ENCODE data around the gene FAM170B.

FAM170B gene

DNA sequence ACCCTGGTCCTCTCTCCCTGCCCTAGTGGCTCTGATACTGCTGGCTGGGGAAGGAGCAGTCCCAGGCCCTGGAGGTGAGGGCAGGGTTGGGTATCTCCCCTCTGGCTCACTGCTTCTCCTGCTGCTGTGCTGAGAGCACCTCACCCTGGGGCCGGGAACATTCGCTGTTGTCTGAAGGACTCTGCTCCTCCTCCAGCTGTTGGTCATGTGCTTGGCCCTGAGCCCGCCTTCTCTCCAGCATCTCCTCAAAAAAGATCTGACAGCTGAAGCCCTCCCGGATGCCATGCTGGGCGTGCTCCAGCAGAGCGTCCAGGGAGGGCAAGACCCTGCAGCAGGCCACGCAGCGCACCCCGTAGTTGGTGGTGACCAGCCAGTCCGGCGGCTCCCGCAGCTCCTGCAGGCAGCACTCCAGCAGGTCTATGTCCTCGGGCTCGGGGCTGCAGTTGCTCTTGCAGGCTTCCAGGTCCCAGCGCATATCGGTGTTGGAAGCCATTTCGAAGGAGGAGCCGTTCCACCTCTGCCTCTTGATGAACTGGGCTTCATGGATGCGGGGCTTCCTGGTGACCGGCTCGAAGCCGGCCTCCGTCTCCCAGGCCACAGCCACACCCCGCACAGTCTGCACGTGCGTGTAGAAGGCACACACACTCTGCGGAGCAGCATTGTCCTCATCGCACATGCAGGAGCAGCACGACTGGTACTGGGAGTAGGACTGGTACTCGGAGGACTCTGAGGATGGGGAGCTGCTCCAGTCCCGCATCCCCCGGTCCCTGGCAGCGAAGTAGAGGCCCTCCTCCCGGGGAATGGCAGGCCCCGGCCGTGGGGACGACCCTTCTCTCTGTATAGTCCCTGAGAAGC lies 2.1 kb downstream of the FAM170B start:
- TF ChIP-seq ZFP30 (CRISPR knock-in tag; IDR thresholded peaks at IDR 0.05) (no peak), ZC3H10 (CRISPR knock-in tag; IDR thresholded peaks at IDR 0.05) (no peak), CSDC2 (CRISPR knock-in tag; IDR thresholded peaks at IDR 0.05) (no peak), GLIS3 (CRISPR knock-in tag; IDR thresholded peaks at IDR 0.05) (no peak), ZFP3 (CRISPR knock-in tag; IDR thresholded peaks at IDR 0.05) (no peak), ZNF565 (CRISPR knock-in tag; conservative IDR thresholded peaks at IDR 0.05; ENCODE audit: low read depth) (no peak), POU6F1 (CRISPR knock-in tag; IDR thresholded peaks at IDR 0.05; ENCODE audit: borderline replicate concordance, low read depth) (no peak), ESRRG (CRISPR knock-in tag; IDR thresholded peaks at IDR 0.05) (no peak), ZNF70 (CRISPR knock-in tag; IDR thresholded peaks at IDR 0.05) (no peak), SNAI2 (CRISPR knock-in tag; IDR thresholded peaks at IDR 0.05) (no peak), CREB5 (CRISPR knock-in tag; IDR thresholded peaks at IDR 0.05; ENCODE audit: low read depth) (no peak), RARB (CRISPR knock-in tag; IDR thresholded peaks at IDR 0.05) (no peak), PPARA (CRISPR knock-in tag; IDR thresholded peaks at IDR 0.05; ENCODE audit: borderline replicate concordance) (no peak), TCF4 (CRISPR knock-in tag; IDR thresholded peaks at IDR 0.05; ENCODE audit: borderline replicate concordance) (no peak), ZNF8 (CRISPR knock-in tag; IDR thresholded peaks at IDR 0.05) (no peak)
- TF ChIP-seq, protein P1, sequence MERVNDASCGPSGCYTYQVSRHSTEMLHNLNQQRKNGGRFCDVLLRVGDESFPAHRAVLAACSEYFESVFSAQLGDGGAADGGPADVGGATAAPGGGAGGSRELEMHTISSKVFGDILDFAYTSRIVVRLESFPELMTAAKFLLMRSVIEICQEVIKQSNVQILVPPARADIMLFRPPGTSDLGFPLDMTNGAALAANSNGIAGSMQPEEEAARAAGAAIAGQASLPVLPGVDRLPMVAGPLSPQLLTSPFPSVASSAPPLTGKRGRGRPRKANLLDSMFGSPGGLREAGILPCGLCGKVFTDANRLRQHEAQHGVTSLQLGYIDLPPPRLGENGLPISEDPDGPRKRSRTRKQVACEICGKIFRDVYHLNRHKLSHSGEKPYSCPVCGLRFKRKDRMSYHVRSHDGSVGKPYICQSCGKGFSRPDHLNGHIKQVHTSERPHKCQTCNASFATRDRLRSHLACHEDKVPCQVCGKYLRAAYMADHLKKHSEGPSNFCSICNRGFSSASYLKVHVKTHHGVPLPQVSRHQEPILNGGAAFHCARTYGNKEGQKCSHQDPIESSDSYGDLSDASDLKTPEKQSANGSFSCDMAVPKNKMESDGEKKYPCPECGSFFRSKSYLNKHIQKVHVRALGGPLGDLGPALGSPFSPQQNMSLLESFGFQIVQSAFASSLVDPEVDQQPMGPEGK (CRISPR knock-in tag; IDR thresholded peaks at IDR 0.05; ENCODE audit: borderline replicate concordance) = no peak
- TF ChIP-seq, protein P2, sequence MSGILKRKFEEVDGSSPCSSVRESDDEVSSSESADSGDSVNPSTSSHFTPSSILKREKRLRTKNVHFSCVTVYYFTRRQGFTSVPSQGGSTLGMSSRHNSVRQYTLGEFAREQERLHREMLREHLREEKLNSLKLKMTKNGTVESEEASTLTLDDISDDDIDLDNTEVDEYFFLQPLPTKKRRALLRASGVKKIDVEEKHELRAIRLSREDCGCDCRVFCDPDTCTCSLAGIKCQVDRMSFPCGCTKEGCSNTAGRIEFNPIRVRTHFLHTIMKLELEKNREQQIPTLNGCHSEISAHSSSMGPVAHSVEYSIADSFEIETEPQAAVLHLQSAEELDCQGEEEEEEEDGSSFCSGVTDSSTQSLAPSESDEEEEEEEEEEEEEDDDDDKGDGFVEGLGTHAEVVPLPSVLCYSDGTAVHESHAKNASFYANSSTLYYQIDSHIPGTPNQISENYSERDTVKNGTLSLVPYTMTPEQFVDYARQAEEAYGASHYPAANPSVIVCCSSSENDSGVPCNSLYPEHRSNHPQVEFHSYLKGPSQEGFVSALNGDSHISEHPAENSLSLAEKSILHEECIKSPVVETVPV (CRISPR knock-in tag; IDR thresholded peaks at IDR 0.05) = no peak
- TF ChIP-seq, protein P3, sequence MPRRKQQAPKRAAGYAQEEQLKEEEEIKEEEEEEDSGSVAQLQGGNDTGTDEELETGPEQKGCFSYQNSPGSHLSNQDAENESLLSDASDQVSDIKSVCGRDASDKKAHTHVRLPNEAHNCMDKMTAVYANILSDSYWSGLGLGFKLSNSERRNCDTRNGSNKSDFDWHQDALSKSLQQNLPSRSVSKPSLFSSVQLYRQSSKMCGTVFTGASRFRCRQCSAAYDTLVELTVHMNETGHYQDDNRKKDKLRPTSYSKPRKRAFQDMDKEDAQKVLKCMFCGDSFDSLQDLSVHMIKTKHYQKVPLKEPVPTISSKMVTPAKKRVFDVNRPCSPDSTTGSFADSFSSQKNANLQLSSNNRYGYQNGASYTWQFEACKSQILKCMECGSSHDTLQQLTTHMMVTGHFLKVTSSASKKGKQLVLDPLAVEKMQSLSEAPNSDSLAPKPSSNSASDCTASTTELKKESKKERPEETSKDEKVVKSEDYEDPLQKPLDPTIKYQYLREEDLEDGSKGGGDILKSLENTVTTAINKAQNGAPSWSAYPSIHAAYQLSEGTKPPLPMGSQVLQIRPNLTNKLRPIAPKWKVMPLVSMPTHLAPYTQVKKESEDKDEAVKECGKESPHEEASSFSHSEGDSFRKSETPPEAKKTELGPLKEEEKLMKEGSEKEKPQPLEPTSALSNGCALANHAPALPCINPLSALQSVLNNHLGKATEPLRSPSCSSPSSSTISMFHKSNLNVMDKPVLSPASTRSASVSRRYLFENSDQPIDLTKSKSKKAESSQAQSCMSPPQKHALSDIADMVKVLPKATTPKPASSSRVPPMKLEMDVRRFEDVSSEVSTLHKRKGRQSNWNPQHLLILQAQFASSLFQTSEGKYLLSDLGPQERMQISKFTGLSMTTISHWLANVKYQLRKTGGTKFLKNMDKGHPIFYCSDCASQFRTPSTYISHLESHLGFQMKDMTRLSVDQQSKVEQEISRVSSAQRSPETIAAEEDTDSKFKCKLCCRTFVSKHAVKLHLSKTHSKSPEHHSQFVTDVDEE (CRISPR knock-in tag; IDR thresholded peaks at IDR 0.05) = no peak
- ATAC-seq = no peak

- no peak for TF ChIP-seq ZFP3 (CRISPR knock-in tag; IDR thresholded peaks at IDR 0.05)
- no peak for TF ChIP-seq ZNF70 (CRISPR knock-in tag; IDR thresholded peaks at IDR 0.05)
- no peak for TF ChIP-seq SNAI2 (CRISPR knock-in tag; IDR thresholded peaks at IDR 0.05)
- TF ChIP-seq BACH2 (CRISPR knock-in tag; IDR thresholded peaks at IDR 0.05; ENCODE audit: borderline replicate concordance) = no peak
- no peak for TF ChIP-seq TCF4 (CRISPR knock-in tag; IDR thresholded peaks at IDR 0.05; ENCODE audit: borderline replicate concordance)
- no peak for TF ChIP-seq RARB (CRISPR knock-in tag; IDR thresholded peaks at IDR 0.05)
- TF ChIP-seq, protein P1 (CRISPR knock-in tag; IDR thresholded peaks at IDR 0.05; ENCODE audit: borderline replicate concordance) = no peak
- TF ChIP-seq, protein P2 (CRISPR knock-in tag; IDR thresholded peaks at IDR 0.05) = no peak
- TF ChIP-seq ZNF565 (CRISPR knock-in tag; conservative IDR thresholded peaks at IDR 0.05; ENCODE audit: low read depth) = no peak
- TF ChIP-seq, protein P3 (CRISPR knock-in tag; IDR thresholded peaks at IDR 0.05) = no peak
Observed at GRCh38 chr10:49129376-49129775, 4.4 kb downstream of the FAM170B start.

More at GRCh38 chr10:49129376-49129775, 4.4 kb downstream of the FAM170B start:
- ATAC-seq = no peak

All from SK-N-SH treated with all-trans-retinoic acid at 6 μM for 48 hours (cell line).